ENCODE data around the gene RETREG3. TPM values are rescaled to one million over a fixed set of nuclear protein-coding genes. Genes with fewer than 3 reads are reported as not detected.
A peak's percentile ranks its signal among the peaks of the same experiment; 100 is the strongest.

RETREG3 gene
- total and polyA plus RNA-seq, 9 of the 15 experiments (the other 6 are each of a cell fraction or from before 2014, with no cell fraction given): 4.1 to 39.0 (median 16.9) TPM

DNA sequence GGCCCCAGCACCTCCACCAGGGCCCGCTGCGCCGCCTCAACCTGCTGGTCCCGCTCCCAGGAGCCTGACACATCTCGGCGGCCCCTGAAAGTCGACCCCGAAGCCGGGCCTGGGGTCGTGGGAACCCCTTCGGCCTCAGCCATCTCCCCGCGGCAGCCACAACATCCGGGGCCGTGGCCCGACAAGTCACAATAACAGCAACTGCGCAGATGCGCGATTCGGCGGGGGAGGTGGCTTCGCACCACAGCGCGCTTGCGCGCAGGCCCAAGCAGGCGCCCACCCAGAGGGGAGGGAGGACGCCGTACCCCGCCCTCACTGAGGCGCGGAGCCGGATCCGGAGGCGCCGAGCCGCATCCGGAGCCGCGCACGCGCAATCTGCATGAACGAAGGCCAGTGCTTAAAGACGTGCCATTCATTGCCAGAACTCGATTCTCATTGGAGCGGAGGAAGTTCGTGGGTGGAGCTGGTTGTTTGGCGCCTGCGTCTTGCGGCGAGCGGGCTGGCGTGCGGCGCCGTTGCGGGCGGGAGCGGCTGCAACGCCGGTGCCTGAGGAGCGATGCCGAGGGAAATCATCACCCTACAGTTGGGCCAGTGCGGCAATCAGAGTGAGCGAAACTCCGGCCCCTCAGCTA, at the start of gene RETREG3, which contains the start of gene TUBG1 (continued):
- TF ChIP-seq, protein P1, sequence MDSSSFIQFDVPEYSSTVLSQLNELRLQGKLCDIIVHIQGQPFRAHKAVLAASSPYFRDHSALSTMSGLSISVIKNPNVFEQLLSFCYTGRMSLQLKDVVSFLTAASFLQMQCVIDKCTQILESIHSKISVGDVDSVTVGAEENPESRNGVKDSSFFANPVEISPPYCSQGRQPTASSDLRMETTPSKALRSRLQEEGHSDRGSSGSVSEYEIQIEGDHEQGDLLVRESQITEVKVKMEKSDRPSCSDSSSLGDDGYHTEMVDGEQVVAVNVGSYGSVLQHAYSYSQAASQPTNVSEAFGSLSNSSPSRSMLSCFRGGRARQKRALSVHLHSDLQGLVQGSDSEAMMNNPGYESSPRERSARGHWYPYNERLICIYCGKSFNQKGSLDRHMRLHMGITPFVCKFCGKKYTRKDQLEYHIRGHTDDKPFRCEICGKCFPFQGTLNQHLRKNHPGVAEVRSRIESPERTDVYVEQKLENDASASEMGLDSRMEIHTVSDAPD (CRISPR knock-in tag; IDR thresholded peaks at IDR 0.05): no peak
- TF ChIP-seq ZNF354B (CRISPR knock-in tag; IDR thresholded peaks at IDR 0.05): no peak
- no peak for TF ChIP-seq CBX8 (IDR thresholded peaks at IDR 0.05; ENCODE audit: borderline replicate concordance, extremely low read depth, low read depth, low read length, poor library complexity, severe bottlenecking)
- TF ChIP-seq SRSF9 (IDR thresholded peaks at IDR 0.05; ENCODE audit: borderline replicate concordance, low read depth, low read length): no peak
- TF ChIP-seq RFX5 (IDR thresholded peaks at IDR 0.05; ENCODE audit: low read depth, low read length): no peak
- TF ChIP-seq SAP30 (IDR thresholded peaks at IDR 0.05; ENCODE audit: borderline replicate concordance, insufficient read depth, low read depth, low read length, poor library complexity, severe bottlenecking): no peak
- 0 out of 2 replicates have a peak, but pooled peaks have one; percentile 58 for TF ChIP-seq E2F1 (CRISPR knock-in tag; IDR thresholded peaks at IDR 0.05)
- TF ChIP-seq SIN3B (IDR thresholded peaks at IDR 0.05; ENCODE audit: low read depth): peak; percentile 56; the same call in 1 of the 2 replicates
- TF ChIP-seq HDAC8 (tag; IDR thresholded peaks at IDR 0.05): no peak
- 0 out of 2 replicates have a peak, but pooled peaks have one; percentile 30 for TF ChIP-seq SP1 (CRISPR knock-in tag; IDR thresholded peaks at IDR 0.05)
- TF ChIP-seq, protein P2, sequence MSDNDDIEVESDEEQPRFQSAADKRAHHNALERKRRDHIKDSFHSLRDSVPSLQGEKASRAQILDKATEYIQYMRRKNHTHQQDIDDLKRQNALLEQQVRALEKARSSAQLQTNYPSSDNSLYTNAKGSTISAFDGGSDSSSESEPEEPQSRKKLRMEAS (CRISPR knock-in tag; IDR thresholded peaks at IDR 0.05): peak; percentile 18; the same call in 1 of the 2 replicates
- no peak for TF ChIP-seq ZNF146 (CRISPR knock-in tag; IDR thresholded peaks at IDR 0.05; ENCODE audit: unreplicated experiment)
- no peak for TF ChIP-seq EHMT2 (IDR thresholded peaks at IDR 0.05)
- no peak for TF ChIP-seq POLR3A (IDR thresholded peaks at IDR 0.05; ENCODE audit: borderline replicate concordance, extremely low read depth, insufficient read depth, insufficient read length)
- no peak for TF ChIP-seq ZZZ3 (IDR thresholded peaks at IDR 0.05)
- TF ChIP-seq ZSCAN29 (IDR thresholded peaks at IDR 0.05): peak; percentile 69
- TF ChIP-seq NONO (IDR thresholded peaks at IDR 0.05; ENCODE audit: low read depth in 2 of 2, low read length in 1 of 2): no peak
- TF ChIP-seq ELF4 (CRISPR knock-in tag; IDR thresholded peaks at IDR 0.05): no peak
- TF ChIP-seq ZNF507 (tag; conservative IDR thresholded peaks at IDR 0.05): no peak
- TF ChIP-seq, protein P3, sequence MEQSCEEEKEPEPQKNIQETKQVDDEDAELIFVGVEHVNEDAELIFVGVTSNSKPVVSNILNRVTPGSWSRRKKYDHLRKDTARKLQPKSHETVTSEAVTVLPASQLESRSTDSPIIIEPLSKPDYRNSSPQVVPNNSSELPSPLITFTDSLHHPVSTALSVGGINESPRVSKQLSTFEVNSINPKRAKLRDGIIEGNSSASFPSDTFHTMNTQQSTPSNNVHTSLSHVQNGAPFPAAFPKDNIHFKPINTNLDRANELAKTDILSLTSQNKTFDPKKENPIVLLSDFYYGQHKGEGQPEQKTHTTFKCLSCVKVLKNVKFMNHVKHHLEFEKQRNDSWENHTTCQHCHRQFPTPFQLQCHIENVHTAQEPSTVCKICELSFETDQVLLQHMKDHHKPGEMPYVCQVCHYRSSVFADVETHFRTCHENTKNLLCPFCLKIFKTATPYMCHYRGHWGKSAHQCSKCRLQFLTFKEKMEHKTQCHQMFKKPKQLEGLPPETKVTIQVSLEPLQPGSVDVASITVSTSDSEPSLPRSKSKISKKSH (CRISPR knock-in tag; IDR thresholded peaks at IDR 0.05): no peak
- no peak for TF ChIP-seq HNRNPUL1 (IDR thresholded peaks at IDR 0.05; ENCODE audit: low read length)
- no peak for TF ChIP-seq ZC3H11A (IDR thresholded peaks at IDR 0.05; ENCODE audit: low read depth, low read length)
- no peak for TF ChIP-seq HMG20A (CRISPR knock-in tag; conservative IDR thresholded peaks at IDR 0.05)
- no peak for TF ChIP-seq BCL6 (CRISPR knock-in tag; IDR thresholded peaks at IDR 0.05)
- TF ChIP-seq CC2D1A (IDR thresholded peaks at IDR 0.05): no peak
- no peak for TF ChIP-seq CHD1 (IDR thresholded peaks at IDR 0.05; ENCODE audit: low read length)
